H4 (cell line): Measurements from ENCODE around the gene HIVEP2. TPM values are rescaled to one million over a fixed set of nuclear protein-coding genes. Genes with fewer than 3 reads are reported as not detected.

Experiments
- DNase-seq: peaks from one replicate; pipeline ENCODE4 v3.0.0-alpha.2; 2015; ENCODE audit warnings: low spot score
- total RNA-seq: library from RNA; depleted of rRNA; stranded (reverse); fragments of >200 nt; shearing (Covaris generic); gene quantifications from 2 replicates; pipeline ENCODE4 v1.2.3, GENCODE V29; 2014

HIVEP2 gene
- total RNA-seq, 1 experiment from 2014 or later, result 4.1 TPM

DNA sequence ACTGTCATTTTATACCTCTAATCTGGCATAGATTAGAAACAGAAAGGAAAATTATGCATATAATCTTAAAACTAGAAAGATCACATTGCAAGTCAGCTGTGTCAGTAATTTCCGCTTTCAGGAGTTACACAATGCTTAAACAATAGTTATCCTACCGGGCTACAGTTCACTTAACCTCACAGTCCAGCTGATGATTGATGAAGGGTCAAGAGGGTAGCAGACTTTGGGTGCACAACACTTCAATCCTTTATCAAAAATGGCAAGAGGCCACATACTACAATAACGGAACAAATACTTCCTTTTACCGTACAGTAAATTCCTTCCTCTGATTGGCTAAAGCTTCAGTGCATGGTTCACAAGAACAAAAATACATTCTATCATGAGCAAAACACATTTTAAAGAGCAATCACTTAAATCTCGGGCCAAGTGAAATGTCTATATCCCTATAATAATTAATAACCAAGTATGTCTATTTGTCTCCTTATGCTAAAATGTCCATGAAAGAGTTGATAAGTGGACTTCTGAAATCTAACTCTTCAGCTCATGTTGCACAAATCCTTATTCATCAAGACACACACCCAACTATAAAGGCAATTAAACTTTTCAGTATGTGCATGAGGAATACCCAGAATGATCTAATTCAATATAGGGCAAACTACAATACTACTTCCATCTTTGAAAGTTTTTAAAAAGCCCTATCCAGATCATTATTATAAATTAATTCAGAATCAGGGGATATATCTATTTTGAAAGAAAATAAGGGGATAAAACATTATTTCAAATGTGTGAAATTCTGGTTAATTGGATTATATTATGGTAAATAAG, 76.8 kb downstream of the HIVEP2 start:
- DNase-seq, result no peak

DNA sequence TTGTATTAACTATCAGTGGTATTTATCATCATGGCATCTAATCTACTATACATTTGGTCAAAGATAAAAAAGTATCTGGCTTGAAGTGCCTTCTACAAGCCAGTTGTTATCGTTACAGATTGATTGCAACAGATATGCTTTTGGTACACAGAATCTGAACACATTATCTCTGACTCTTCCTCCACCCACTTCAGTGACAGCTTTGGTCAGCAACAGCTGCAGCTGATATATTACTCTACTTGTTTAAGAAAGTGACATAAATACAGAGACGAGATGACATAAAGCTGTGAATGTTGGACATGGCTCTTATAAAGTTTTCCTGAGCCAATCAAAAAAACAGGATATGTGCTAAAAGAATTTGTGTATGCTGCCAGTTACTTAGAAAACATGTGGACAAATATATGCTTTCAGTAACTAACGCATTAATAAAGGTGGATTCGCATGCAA, 77.6 kb downstream of the HIVEP2 start:
- no peak for DNase-seq

DNA sequence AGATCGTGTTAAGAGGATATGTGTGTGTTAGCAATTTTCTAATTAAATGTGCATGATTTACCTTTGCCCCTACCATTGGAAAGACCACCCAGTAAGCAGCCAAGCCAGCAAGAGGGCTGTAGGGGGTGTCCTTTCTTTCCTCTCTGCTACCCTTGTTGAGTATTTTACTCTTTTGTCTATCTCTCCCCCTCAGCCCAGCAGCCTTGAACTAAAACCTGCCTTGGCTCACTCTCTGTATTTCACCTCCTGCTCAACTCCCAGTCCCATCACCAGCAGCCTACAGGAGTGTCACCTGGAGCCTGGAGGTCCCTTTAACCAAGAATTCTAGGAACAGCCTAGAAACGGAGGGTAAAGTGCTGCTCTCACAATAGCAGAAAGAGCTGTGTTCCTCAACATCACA, 81.0 kb downstream of the HIVEP2 start:
- DNase-seq, result no peak

DNA sequence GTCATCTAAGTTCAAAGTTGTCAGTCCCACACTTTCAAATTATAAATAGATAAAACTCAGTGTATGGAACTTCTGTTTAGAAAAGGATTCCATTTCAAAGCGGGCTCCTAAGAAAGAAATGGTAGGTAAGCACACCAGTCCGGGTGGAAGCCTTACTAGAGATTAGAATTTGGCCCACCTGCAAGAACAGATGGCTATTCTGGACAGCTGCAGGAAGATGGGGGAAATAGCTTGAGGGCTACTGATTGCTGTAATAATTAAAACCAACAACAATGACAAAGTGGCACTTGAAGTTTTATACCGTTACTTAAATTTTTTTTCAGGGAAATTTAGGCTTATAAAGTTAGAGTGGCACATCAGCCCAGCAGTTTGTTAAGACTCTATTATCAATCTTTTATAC, 83.3 kb downstream of the HIVEP2 start:
- no peak for DNase-seq

DNA sequence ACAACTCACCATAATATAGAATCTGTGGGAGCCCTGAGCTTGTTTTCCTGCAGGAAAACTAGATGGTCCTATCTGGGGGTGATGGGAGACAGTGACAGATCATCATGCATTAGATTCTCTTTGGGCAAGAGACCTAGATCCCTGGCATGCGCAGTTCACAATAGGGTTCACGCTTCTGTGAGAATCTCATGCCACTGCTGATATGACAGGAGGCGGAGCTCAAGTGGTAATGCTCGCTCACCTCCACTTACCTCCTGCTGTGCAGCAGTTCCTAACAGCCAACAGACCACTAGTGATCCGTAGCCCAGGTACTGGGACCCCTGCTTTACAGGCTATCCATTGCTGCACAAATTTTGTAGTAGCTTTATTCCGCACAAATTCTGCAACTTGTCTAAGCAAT, 84.5 kb downstream of the HIVEP2 start:
- DNase-seq, result no peak

DNA sequence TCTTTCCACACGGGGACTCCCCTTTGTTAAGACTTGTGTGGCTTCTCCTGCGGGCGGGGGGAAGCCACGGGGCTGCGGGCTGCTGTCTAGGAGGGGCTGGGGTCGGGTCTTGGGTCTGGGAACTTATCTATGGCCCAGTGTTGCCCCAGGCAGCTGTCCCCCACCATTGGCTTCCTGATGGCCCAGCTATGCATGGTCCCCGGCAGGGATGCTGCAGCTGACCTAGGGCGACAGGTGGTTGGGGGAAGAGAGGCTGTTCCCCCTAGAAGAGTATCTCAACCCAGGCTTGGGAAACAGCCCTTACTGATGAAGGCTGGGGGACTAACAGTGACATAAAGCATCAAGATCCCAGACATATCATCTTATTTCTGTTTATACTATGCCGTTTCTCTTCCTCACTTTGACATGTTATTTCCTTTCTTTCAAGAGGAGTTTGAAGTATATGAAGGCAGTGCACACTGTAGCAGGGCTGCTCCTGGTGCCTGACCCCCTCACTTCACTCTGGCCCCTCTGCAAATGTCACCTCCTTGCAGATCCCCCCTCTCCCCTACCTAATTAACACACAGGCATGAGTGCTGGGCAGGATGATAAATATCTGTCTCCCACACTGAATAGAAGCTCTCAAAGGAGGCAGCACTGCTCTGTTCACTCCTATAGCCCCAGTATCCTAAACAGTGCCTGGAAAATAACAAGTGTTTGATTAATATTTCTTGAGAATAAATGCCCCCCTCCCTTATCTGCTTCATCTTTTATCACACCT, 87.0 kb downstream of the HIVEP2 start:
- DNase-seq, result no peak

DNA sequence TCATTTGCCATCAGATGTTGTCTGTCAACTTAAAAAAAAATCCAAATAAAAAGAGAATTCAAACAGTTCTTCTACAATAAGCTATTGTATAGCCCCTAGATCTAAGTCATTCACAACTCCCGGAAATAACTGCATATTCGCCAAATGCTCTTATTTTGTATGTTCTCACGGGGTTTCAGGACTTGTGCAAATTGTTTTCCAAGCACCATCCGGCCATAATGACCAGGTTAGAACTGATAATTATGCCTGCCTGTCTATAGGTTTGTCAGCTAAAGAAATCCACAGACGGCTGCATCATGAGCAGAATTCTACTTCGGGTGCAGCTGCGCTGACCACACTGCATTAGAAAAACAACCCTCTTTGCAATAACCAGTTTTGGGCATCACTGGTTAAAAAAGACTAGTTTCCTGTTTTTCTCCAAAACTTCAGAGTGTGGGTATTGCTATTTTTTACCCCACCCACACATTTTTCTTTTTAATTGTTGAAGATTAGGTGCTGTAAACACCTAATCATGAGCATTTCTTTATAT, 87.7 kb downstream of the HIVEP2 start:
- no peak for DNase-seq

DNA sequence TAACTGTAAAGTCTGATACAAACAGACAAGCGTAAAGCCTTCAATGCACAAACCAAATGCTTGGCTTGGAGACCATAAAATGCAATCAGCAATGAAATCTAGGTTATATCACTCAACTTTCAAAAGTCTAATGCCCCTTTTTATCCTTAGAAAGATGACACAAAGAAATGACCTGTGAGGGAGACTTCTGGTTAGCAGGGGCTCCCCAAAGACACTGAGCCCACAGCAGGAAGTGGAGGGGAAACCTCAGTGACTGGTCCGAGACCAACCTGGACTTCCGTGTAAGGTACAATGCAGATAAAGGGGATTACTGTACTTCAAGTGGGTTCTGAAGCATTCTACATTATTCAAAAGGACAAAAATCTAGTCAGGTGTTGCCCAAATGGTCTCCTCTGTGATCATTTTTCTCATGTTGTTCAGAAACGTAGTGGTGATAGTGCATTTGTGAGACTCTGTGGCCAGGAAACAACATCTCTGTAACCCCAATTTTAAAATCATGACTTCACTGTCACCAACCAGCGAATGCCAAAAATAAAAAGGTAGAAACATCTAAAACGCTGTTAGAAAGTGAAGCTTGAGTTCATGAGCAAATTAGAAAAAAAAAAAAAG, 88.2 kb downstream of the HIVEP2 start:
- DNase-seq, result no peak

DNA sequence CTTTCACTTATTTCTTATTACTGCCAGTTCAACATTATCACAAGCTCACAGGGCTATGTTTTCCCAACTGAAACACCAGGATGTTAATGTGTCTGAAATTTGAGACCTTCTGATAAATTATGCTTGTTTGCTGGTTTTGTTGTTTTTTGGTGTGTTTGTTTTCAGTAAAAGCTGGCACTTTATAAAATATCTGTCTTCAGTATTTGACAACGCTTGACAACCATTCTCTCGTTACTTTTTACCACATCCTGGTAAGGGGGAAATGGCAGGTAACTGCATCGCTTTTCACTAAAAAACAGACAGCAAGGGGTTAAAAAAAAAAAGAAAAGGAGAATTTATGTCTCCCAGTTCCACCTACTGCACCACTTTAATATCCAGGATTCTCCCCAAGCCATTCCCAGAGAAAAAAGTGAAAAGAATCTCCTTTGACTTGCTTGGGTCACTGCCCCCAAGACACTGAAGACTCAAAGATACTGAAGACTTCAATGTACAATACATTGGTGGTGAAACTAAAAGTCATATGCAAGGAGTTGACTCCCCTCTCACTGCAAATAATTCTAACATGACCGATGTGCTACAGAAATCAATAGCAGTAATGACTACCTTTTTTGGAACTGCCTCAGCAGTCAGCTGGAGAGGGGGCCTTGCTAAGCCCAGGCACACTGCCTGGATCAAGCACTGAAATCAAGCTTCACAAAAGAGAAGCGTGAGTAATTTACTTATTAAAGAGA, 88.9 kb downstream of the HIVEP2 start:
- no peak for DNase-seq

DNA sequence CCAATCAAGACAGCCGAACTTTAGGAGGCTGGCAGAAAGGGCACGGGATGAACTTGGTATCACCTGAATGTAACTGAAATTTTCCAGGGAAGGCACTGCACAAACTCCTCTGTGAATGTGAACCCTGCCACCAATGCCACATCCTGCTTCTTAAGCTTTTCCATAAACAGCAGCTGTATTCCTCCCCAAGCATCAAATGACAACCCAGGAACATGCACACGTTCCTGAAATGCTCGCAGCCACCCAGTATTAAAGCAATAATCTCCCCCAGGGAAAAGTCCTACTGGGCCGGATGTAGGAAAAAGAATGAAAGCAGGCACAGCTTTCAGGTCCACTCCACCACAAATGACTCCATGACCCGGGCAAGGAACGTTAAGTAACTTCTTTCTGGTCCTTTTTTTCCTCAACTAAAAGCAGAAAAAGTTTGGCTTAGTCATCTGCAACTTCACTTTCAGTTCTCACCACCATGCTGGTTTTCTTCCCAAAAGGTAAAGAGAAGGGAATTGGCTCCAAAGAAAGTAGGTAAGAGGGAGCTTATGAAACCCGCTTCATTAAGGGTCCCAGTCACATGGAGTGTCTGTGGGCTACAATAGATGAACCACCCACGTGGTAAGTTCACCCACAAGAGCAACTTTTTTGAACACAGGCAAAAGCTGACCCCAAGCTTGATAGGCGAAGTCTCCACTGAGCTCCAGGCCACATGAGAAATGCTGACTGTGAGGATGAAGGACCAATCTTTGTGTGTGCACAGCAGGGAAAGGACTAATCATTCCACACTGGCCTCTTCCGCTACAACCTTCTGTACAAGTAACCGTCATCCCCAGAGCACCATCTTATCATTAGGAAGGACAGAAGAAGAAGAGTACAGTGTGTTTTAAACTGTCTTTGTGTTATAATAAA, 90.1 kb downstream of the HIVEP2 start:
- DNase-seq, result peak; percentile 81

DNA sequence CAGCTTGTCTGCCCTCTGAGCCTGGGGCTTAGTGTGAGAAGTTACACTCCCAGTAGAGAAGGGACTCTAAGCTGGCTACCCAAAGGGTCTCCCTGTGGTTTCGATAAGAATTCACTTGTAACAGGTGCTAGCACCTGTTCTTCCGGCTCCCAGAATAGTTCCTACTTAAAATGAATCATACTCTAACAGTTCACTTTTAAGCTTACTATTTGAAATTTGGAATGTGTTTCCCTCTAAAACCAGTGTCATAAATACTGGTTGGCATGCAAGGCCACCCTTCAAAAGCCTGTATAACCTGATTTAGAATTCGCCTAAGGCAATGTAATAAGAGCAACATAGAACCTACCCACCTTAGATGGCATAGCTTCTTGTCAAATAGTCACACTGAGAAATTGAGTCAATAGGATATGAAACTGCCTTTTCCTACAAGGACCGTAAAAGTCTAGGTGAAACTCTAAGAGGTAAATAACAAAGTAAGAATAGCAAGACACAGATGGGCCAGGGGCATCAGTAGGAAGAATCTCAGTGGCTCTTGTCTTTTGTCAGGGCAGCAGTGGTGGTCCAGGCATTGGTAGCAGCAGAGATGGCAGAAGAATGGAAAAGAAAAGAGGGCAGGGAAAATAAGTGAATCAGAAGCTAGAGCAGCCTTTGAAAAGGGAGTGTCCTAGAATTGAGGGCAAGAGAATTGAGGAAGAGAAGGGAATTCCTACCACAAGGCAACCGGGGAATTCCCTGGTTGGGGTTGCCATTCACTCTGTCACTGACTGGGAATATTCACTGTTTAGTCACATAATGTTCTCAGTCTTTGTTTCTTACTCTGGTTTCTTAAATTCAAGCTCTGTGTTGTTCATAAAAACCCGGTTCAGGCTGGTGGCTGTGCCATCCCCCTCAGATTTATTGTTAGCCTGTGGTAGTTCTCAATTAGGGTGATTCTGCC, 91.5 kb downstream of the HIVEP2 start:
- DNase-seq, result no peak

DNA sequence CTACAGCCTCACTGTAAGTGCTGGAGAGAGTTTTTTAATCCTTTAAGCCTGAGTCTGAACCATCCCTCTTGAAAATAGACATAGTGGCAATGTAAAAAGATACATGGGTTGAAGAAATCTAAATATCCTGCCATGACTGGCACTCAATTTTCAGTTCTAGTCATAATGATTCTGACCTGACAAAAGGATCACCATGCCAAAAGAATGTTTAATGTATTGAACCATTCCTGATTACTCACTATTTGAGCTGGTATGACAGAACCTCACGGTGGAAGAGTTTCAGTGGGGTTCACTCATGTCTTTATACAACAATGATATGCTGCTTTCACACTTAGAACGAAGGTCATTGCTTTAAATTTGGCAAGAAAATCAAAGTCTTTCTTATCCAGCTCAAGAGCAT, 93.4 kb downstream of the HIVEP2 start:
- DNase-seq, result no peak

DNA sequence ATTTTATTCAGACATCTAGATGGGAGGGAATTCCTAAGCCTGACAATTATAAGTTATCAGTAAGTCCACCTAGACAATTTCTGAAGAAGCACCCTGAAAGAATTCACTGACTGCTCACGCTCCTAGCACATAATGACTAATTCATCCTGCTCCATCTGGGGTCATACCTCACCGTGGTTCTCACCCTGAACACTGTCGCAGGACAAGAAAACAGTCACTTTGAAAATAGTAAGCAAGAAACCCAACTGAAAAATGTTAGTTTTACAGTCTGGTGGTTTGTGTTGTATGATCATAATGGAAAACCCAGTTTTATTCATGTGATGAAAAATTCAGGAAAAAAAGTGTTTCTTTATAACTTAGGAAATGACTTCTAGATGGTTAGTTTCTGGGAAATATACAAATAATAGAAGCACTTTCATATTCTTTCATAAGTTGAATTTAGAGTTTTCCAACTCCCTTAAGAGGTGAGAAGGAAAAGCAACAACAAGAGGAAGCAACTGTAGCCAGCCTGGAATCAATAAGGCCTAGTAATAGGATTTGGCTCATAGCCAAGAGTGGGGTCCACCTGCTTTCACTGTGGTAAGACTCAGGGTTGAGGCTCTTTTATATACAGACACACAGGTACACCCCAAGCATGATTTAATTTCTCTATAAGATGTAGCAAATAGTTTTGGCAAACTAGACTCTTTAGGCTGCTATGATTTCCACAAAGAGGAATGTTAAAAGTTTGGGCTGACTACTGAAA, 94.1 kb downstream of the HIVEP2 start:
- DNase-seq, result no peak

DNA sequence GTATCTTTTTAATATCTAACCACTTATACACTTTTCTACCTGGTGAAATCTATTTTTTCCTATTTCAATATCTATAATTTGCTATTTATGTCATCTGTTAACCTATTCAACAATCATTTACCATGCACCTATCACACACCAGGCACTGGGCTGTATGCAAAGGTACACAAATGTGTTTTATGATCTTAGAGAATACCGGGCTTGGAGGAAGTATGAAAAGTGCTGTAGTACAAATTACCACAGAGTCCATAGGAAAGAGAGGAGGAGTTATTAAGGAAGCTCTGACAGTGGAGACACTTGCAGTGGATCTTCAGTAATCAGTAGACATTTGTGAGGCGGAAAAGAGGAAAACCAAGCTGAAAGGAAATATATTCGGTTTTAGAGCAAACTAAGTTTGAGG, 96.0 kb downstream of the HIVEP2 start:
- no peak for DNase-seq

DNA sequence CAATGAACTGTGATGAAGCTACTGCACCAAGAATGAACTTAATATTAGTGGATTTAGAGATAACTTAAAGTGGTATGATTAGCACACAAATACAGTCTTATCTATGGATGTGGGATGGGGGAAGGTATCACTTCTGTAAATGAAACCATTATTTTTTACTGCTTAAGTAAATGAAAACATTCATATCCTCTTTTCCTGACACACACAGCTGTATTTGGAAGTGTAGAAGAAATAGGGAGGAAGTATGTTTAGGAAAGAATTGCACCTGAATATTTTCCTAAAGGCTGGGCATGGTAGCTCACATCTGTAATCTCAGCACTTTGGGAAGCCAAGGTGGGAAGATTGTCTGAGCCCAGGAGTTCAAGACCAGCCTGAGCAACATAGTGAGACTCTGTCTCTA, 96.8 kb downstream of the HIVEP2 start:
- no peak for DNase-seq

DNA sequence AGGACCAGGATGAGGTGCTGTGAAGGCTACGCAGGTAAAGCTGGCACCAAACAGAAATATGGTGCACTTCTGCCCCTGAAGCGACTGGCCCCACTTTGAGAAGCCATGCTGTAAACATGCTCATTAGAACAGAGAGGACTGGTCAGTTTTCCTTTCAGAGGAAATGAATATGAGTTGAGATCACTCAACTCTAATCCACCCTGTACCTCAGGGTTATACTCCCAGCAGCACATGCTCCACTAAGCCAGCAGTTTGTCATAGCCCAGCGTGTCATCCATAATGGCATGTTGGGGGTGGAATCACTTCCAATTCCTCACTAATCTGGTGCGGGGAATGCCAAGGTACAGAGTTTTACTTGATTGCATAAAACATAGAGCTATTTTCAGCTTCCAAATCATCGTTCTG, 98.1 kb downstream of the HIVEP2 start:
- peak; percentile 80 for DNase-seq

DNA sequence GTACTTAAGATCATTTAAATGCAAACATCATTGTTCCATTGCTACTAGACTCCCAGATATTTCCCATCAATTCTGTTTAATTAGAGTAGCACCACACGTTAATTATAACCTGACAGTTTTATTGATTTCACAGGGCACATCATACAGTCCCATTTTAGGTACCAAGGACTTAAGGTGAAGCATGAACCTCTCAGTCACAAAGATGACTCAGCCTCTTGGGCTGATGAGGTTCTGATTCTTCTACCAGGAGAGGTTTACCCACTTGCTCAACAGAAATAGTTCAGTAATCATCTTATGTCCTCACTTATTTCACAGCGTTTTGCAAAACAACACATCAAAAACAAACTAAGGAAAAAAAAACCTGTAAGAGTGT, 98.5 kb downstream of the HIVEP2 start:
- no peak for DNase-seq

DNA sequence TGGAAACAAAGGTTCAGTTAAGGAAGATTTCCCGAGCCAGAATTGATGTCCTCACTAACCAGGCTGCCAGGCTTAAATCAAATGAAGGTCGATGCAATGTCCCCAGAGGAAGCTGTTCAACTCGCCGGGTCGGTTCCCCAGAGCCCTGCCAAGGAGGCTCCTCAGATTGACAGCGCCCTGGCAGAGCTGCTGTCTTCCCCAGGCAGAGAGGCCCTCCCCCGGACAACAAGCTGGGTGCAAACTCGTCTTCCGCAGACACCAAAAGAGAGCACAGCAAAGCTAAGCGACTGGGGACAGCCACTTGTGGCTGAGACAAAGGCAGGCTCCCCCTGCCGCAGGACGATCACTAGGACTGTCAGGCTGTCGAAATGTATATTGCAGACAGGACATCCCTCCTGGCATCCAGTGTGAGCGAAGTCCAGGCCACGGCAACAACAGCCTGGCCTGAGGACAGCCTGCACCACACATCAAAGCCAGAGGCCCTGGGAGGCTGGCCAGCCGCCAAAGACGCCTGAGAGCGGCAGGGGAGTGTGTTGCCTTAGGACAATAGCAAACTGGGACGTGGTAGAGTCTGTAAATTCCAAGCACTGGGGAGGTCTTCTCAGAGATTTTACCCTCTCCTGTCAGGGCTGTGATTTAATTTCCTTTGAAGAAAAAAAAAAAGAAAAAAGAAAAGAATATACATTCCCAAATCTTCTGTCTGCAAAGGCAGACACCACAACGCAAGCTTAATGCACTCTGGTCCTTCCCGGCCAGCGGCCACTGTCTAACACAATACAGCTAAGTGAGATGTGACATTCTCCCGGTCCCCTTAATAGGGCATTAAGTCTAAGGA, 99.1 kb downstream of the HIVEP2 start:
- peak; percentile 69 for DNase-seq
